Body of pancreas (tissue), 4 donors: ENCODE measurements around the gene ART4.
A peak's percentile ranks its signal among the peaks of the same experiment; 100 is the strongest.

Source experiments
- POLR2A ChIP-seq, 3 donors: fragments of 450-650 bp; IDR thresholded peaks; one replicate each; pipeline ENCODE4 v1.6.1; 2016; ENCODE audit warnings: antibody characterized with exemption in 3 of 3, mild to moderate bottlenecking in 2 of 3
- TF ChIP-seq, protein P1 (sequence below), 7 experiments: fragments of 450-650 bp in 4 of 7; fragments of 200-600 bp in 3 of 7; sonication (generic) in 3 of 7; IDR thresholded peaks; one replicate each; pipeline ENCODE4 v1.5.1; 2016 to 2019; ENCODE audit warnings: antibody characterized with exemption in 7 of 7

DNA sequence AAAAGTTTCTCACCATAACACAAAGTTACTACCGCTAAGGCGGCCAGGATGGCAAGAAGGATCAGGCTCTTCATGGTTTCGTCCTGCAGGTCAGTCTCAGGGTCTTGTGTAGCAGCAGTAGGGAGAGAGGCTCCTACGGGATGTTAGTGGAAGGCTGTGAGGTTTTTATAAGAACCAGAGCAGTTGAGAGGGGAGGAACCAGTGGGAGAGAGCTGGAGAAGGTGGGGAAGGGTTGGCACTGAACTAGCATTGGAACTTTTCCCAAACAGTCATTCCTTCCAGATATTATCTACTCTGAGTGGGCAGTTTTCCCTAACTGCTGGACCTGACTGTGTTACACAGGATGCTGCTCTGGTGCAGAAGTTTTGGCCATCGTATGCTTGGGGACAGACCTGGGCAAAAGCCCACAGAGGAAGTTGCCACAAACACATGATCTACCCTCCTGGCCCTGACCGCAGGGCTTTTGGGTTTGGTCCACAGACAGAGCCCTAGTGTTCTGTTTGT lies 42.4 kb upstream of the ART4 start, which contains the start of gene MGP:
- TF ChIP-seq, protein P1, sequence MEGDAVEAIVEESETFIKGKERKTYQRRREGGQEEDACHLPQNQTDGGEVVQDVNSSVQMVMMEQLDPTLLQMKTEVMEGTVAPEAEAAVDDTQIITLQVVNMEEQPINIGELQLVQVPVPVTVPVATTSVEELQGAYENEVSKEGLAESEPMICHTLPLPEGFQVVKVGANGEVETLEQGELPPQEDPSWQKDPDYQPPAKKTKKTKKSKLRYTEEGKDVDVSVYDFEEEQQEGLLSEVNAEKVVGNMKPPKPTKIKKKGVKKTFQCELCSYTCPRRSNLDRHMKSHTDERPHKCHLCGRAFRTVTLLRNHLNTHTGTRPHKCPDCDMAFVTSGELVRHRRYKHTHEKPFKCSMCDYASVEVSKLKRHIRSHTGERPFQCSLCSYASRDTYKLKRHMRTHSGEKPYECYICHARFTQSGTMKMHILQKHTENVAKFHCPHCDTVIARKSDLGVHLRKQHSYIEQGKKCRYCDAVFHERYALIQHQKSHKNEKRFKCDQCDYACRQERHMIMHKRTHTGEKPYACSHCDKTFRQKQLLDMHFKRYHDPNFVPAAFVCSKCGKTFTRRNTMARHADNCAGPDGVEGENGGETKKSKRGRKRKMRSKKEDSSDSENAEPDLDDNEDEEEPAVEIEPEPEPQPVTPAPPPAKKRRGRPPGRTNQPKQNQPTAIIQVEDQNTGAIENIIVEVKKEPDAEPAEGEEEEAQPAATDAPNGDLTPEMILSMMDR (IDR thresholded peaks at IDR 0.05), result no peak
- peak in 2 of 3 donors; percentile 55 to 62 for TF ChIP-seq POLR2A (IDR thresholded peaks at IDR 0.05)
